ENCODE measurements around the gene ADK. TPM values are rescaled to one million over a fixed set of nuclear protein-coding genes. Genes with fewer than 3 reads are reported as not detected.

The ADK gene
- total RNA-seq, 1 donor from 2014 or later = 39.4 TPM

DNA sequence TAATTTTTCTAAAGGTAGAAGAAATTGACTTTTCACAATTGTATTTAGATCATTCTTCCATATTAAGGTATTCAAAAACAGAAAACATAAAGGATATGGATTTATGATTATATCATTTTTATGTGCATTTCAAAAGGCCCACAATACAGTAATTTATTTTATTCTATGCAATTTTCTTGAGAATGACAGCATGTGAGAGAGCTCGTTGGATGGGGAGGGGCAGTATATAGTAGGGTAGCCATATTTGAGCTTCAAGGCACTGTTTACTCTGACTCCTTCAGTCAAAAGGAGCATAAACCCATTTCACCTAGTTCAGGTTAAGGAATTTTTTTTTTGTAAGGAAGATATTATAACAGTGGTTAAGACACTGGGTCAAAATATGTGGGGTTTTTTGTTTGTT, 534.5 kb downstream of the ADK start:
- no peak overlapping the region for H3K4me3 ChIP-seq (ENCODE audit: low read depth, low read length)
- no peak for DNase-seq (ENCODE audit: low read depth)
- TF ChIP-seq, protein P1, sequence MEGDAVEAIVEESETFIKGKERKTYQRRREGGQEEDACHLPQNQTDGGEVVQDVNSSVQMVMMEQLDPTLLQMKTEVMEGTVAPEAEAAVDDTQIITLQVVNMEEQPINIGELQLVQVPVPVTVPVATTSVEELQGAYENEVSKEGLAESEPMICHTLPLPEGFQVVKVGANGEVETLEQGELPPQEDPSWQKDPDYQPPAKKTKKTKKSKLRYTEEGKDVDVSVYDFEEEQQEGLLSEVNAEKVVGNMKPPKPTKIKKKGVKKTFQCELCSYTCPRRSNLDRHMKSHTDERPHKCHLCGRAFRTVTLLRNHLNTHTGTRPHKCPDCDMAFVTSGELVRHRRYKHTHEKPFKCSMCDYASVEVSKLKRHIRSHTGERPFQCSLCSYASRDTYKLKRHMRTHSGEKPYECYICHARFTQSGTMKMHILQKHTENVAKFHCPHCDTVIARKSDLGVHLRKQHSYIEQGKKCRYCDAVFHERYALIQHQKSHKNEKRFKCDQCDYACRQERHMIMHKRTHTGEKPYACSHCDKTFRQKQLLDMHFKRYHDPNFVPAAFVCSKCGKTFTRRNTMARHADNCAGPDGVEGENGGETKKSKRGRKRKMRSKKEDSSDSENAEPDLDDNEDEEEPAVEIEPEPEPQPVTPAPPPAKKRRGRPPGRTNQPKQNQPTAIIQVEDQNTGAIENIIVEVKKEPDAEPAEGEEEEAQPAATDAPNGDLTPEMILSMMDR (conservative IDR thresholded peaks at IDR 0.05; ENCODE audit: low read depth, low read length) = no peak

DNA sequence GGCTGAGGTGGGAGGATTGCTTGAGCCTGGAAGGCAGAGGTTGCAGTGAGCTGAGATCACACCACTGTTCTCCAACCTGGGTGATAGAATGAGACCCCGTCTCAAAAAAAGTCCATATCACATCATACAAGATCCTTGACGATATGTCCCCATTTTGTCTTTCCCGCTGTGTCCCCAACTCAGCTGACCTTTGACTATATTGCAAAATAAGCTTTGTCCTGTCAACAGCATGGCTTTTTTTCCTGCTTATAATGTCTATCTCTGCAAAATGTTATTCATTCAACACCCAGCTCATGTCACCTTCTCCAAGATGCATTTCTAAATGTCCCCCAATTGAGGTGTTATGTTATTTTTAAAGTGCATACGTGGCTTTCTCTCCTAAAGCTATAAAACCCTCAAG, 539.4 kb downstream of the ADK start:
- TF ChIP-seq, protein P1 (conservative IDR thresholded peaks at IDR 0.05; ENCODE audit: low read depth, low read length) = no peak
- H3K4me3 ChIP-seq (ENCODE audit: low read depth, low read length) = no peak overlapping the region
- no peak for DNase-seq (ENCODE audit: low read depth)

DNA sequence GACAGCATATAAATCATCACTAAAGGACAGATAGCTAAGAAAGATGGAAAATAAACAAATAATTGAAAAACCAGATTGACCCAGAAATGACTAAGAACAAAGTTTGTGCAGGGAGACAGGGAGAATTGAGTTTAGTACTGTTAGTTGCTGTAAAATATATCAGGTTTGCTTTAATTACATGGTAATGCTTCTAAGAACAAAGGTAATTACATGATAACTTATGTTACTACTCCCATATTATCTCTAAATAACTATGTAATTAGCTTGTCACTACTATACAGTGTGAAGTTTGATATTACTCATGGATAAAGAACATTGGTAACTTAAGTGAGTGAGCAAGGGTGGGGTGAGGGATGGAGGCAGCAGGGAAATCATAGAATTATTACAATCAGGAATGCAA, 540.1 kb downstream of the ADK start:
- TF ChIP-seq, protein P1 (conservative IDR thresholded peaks at IDR 0.05; ENCODE audit: low read depth, low read length) = no peak
- no peak overlapping the region for H3K4me3 ChIP-seq (ENCODE audit: low read depth, low read length)
- no peak for DNase-seq (ENCODE audit: low read depth)

DNA sequence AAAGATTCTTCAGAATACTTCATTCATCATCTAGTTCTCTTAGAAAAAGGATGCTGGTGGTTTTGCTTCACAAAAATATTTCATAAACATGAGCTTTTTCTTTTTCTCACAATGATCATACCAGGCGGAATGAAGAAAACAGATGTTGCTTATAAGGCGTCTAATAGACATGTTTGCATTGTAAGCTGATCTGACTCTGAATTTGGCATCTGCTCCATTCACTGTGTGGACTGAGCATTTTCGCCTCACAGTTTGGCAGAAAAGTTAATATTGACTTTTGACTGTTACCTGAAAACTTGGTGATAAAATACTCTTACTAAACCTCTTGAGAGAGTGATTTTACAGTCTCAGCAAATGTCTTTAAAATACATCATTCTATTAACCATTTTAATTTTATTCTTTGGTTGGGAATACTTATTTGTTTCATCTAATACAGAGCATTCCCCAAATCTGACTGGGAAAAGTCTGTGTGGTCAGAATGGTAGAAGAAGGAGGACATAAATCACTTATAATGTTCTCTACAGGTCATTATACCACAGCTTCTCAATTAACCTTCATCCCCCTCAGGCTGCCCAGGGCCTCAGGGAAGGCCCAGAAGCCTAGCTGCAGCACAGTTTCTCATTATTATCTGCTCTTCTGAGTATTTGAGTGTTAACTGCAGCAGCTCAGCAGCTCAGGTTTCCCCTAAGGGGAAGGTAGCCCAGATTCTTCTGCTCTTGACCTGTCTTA, 553.8 kb downstream of the ADK start:
- no peak overlapping the region for H3K4me3 ChIP-seq (ENCODE audit: low read depth, low read length)
- TF ChIP-seq, protein P1 (conservative IDR thresholded peaks at IDR 0.05; ENCODE audit: low read depth, low read length) = no peak
- DNase-seq (ENCODE audit: low read depth) = no peak

DNA sequence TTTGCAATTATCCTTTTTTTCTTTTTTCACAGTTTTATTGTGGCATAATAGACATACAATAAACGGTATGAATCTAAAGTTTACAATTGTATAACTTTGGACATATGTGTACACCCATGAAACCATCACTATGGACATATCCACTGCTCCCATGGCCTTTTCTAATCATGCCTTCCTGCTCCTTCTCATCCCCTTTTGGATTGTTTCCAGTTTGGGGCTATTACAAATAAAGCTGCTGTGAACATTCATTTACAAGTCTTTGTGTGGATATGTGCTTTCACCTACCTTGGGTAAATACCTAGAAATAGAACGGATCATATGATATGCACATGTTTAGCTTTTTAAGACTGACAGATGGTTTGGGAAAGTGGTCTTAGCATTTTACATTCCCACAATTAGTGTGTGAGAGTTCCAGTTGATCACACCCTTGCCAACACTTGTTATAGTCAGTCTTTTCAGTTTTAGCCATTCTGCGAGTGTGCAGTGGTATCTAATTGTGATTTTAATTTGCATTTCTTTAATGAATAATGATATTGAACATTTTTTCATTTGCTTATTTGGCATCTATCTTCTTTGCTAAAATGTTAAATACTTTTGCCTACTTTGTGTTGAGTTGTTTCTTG, 554.4 kb downstream of the ADK start:
- TF ChIP-seq, protein P1 (conservative IDR thresholded peaks at IDR 0.05; ENCODE audit: low read depth, low read length) = no peak
- H3K4me3 ChIP-seq (ENCODE audit: low read depth, low read length) = no peak overlapping the region
- no peak for DNase-seq (ENCODE audit: low read depth)

DNA sequence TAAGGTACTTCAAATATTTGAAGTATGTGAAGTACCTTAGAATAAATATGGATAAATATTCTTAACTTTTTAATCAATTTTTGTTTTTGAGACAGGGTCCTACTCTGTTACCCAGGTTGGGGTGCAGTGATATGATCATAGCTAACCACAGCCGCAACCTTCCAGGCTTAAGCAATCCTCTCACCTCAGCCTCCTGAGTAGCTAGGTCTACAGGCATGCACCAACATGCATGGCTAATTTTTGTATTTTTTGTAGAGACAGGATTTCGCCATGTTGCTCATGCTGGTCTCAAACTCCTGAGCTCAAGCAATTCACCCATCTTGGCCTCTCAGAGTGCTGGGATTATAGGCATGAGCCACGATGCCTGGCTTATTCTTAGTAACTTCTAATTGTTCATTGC, 555.9 kb downstream of the ADK start:
- TF ChIP-seq, protein P1 (conservative IDR thresholded peaks at IDR 0.05; ENCODE audit: low read depth, low read length) = no peak
- no peak for DNase-seq (ENCODE audit: low read depth)

DNA sequence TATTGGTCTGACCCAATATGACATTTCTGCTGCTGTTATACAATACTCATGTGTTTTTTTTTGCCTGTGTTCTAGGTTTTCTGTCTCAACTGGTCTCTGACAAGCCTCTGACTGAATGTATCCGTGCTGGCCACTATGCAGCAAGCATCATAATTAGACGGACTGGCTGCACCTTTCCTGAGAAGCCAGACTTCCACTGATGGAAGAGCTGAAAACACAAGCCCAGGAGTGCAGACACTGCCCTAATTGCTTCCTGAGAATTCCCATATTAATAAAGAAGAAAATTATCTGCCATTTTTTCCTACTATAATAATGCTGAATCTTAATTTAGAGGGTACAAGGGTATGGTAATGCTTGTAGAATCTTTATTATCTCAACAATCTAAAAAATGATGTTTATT, 557.2 kb downstream of the ADK start:
- DNase-seq (ENCODE audit: low read depth) = no peak
- TF ChIP-seq, protein P1 (conservative IDR thresholded peaks at IDR 0.05; ENCODE audit: low read depth, low read length) = no peak
- H3K4me3 ChIP-seq (ENCODE audit: low read depth, low read length) = no peak overlapping the region

More for the DNA sequence above, 555.9 kb downstream of the ADK start:
- H3K4me3 ChIP-seq (ENCODE audit: low read depth, low read length) = no peak overlapping the region

Measured in epithelial cell of proximal tubule (primary cell).